Colonic mucosa (tissue), 4 donors: ENCODE measurements around the gene FADS2. TPM values are rescaled to one million over a fixed set of nuclear protein-coding genes. Genes with fewer than 3 reads are reported as not detected.

Experiments used
- DNase-seq: peaks from one replicate; pipeline ENCODE4 v3.0.0-alpha.2; 2020
- H3K27ac ChIP-seq: fragments of 200-600 bp; one replicate; pipeline ENCODE4 v1.8.0; 2021
- H3K27me3 ChIP-seq: fragments of 200-600 bp; one replicate; pipeline ENCODE4 v1.8.0; 2021
- H3K36me3 ChIP-seq: fragments of 200-600 bp; one replicate; pipeline ENCODE4 v1.8.0; 2021
- H3K4me1 ChIP-seq: fragments of 200-600 bp; one replicate; pipeline ENCODE4 v1.8.0; 2021; ENCODE audit warnings: mild to moderate bottlenecking
- H3K4me3 ChIP-seq: fragments of 200-600 bp; one replicate; pipeline ENCODE4 v1.8.0; 2021
- H3K9ac ChIP-seq, 2 donors: one replicate each; pipeline ENCODE4 v1.7.0; 2013; ENCODE audit warnings: control low read depth in 2 of 2, low read depth in 2 of 2, low read length in 2 of 2
- H3K9me3 ChIP-seq: fragments of 200-600 bp; one replicate; pipeline ENCODE4 v1.8.0; 2021
- CTCF ChIP-seq: fragments of 200-600 bp; IDR thresholded peaks from one replicate; pipeline ENCODE4 v1.8.0; 2022; ENCODE audit warnings: antibody characterized with exemption, mild to moderate bottlenecking
- intact Hi-C: fragments of 100-400 bp; cut with DNase I; formaldehyde crosslinking; loops from one replicate; pipeline ENCODE4 v1.14.1; 2022
- total RNA-seq, 2 donors: library from RNA; stranded (reverse); fragmentation: NEBNext Ultra II Directional in 1 of 2; extraction: Animal tissue kit (Norgen Biotek cat#: 25700) in 1 of 2; gene quantifications; one replicate each; pipeline ENCODE4 v1.2.1, GENCODE V29; 2021
- donor health status: healthy.
- donor health status: DM: no; HTN: no; CAD: no.
- donor health status: DM: no; HTN: no; CAD: no.

FADS2 gene
- total RNA-seq, 2 donors from 2014 or later = 13.9 to 38.6 TPM

- H3K9ac ChIP-seq = no peak overlapping the region
- H3K27ac ChIP-seq = no peak overlapping the region
- H3K9me3 ChIP-seq = no peaks in the 10 kb centered on the region
- intact Hi-C loops = no loop called here
- no peak for TF ChIP-seq CTCF
- H3K36me3 ChIP-seq = no peaks in the 10 kb centered on the region
- no peak overlapping the region for H3K4me3 ChIP-seq
- no peaks in the 10 kb centered on the region for H3K4me1 ChIP-seq
- H3K27me3 ChIP-seq = no peaks in the 10 kb centered on the region
- DNase-seq = no peak
Observed at GRCh38 chr11:61907871-61908729, 80.0 kb downstream of the FADS2 start.

- H3K36me3 ChIP-seq = no peaks in the 10 kb centered on the region
- no peaks in the 10 kb centered on the region for H3K27me3 ChIP-seq
- no peak overlapping the region for H3K9ac ChIP-seq
- TF ChIP-seq CTCF = no peak
- no peaks in the 10 kb centered on the region for H3K9me3 ChIP-seq
- intact Hi-C loops = no loop called here
- peak; percentile 52 for DNase-seq
- H3K4me3 ChIP-seq = no peak overlapping the region
- no peaks in the 10 kb centered on the region for H3K4me1 ChIP-seq
- no peak overlapping the region for H3K27ac ChIP-seq
Observed at GRCh38 chr11:61908730-61909316, 80.7 kb downstream of the FADS2 start.

- no peaks in the 10 kb centered on the region for H3K4me1 ChIP-seq
- H3K36me3 ChIP-seq = no peaks in the 10 kb centered on the region
- no peak overlapping the region for H3K9ac ChIP-seq
- no peaks in the 10 kb centered on the region for H3K27me3 ChIP-seq
- no peak overlapping the region for H3K4me3 ChIP-seq
- TF ChIP-seq CTCF = no peak
- no peaks in the 10 kb centered on the region for H3K9me3 ChIP-seq
- DNase-seq = no peak
- no peak overlapping the region for H3K27ac ChIP-seq
- intact Hi-C loops = no loop called here
Observed at GRCh38 chr11:61910187-61911127, 82.4 kb downstream of the FADS2 start.

- no peaks in the 10 kb centered on the region for H3K36me3 ChIP-seq
- H3K9ac ChIP-seq = no peak overlapping the region
- no peak overlapping the region for H3K27ac ChIP-seq
- DNase-seq = no peak
- no peak overlapping the region for H3K4me3 ChIP-seq
- H3K4me1 ChIP-seq = no peaks in the 10 kb centered on the region
- intact Hi-C loops = no loop called here
- no peaks in the 10 kb centered on the region for H3K9me3 ChIP-seq
- no peaks in the 10 kb centered on the region for H3K27me3 ChIP-seq
- TF ChIP-seq CTCF = no peak
Observed at GRCh38 chr11:61911128-61911700, 83.1 kb downstream of the FADS2 start.
